Skeletal muscle satellite cell (primary cell): ENCODE results near the gene UCP2.

Source experiments
- H3K27me3 ChIP-seq: 2 replicates; pipeline ENCODE4 v1.7.0; 2013; ENCODE audit warnings: low read length; ENCODE audit not compliant: control insufficient read depth, insufficient read depth
- H3K36me3 ChIP-seq: 2 replicates; pipeline ENCODE4 v1.7.0; 2013; ENCODE audit warnings: mild to moderate bottlenecking, control low read depth, low read length; ENCODE audit not compliant: insufficient read depth
- H3K4me1 ChIP-seq: 2 replicates; pipeline ENCODE4 v1.7.0; 2013; ENCODE audit warnings: low read length; ENCODE audit not compliant: control insufficient read depth, insufficient read depth
- H3K4me2 ChIP-seq: 2 replicates; pipeline ENCODE4 v1.7.0; 2013; ENCODE audit warnings: mild to moderate bottlenecking, low read length
- H3K4me3 ChIP-seq: 2 replicates; pipeline ENCODE4 v1.7.0; 2013; ENCODE audit warnings: low read length
- H3K9ac ChIP-seq: 2 replicates; pipeline ENCODE4 v1.7.0; 2013; ENCODE audit warnings: mild to moderate bottlenecking, low read depth, low read length, moderate library complexity
- H3K9me3 ChIP-seq: replicated peaks from 2 replicates; pipeline ENCODE4 v1.7.0; 2013; ENCODE audit warnings: mild to moderate bottlenecking, control low read depth, low read length

Gene UCP2

GRCh38 chr11:74018331-74019005 is 35.8 kb upstream of the UCP2 start:
- Histone ChIP-seq H3K36me3 (peaks cover 6% of the 10 kb centered on the region), H3K4me2 (peak overlapping the region; percentile 38), H3K4me3 (no peak overlapping the region), H3K9ac (no peak overlapping the region), H3K4me1 (peaks cover 26% of the 10 kb centered on the region), H3K9me3 (no peaks in the 10 kb centered on the region), H3K27me3 (no peaks in the 10 kb centered on the region)

GRCh38 chr11:74017631-74018030 is 35.0 kb upstream of the UCP2 start:
- Histone ChIP-seq H3K9ac (no peak overlapping the region), H3K4me3 (no peak overlapping the region), H3K27me3 (no peaks in the 10 kb centered on the region), H3K36me3 (peaks cover 6% of the 10 kb centered on the region), H3K4me1 (peaks cover 26% of the 10 kb centered on the region), H3K4me2 (no peak overlapping the region), H3K9me3 (no peaks in the 10 kb centered on the region)

GRCh38 chr11:74015919-74016684 is 33.5 kb upstream of the UCP2 start:
- Histone ChIP-seq H3K4me3 (no peak overlapping the region), H3K9me3 (no peaks in the 10 kb centered on the region), H3K4me1 (peaks cover 26% of the 10 kb centered on the region), H3K27me3 (no peaks in the 10 kb centered on the region), H3K36me3 (peaks cover 6% of the 10 kb centered on the region), H3K9ac (no peak overlapping the region), H3K4me2 (no peak overlapping the region)

- Histone ChIP-seq H3K27me3 (no peaks in the 10 kb centered on the region), H3K9ac (no peak overlapping the region), H3K9me3 (no peaks in the 10 kb centered on the region), H3K4me3 (no peak overlapping the region), H3K4me1 (peaks cover 20% of the 10 kb centered on the region), H3K4me2 (no peak overlapping the region), H3K36me3 (peaks cover 6% of the 10 kb centered on the region)
Observed at GRCh38 chr11:74014880-74015279, 32.2 kb upstream of the UCP2 start.

- H3K4me3 ChIP-seq = no peak overlapping the region
- H3K27me3 ChIP-seq = no peaks in the 10 kb centered on the region
- H3K9ac ChIP-seq = no peak overlapping the region
- peaks cover 3% of the 10 kb centered on the region for H3K4me1 ChIP-seq
- H3K4me2 ChIP-seq = no peak overlapping the region
- peaks cover 6% of the 10 kb centered on the region for H3K36me3 ChIP-seq
- no peaks in the 10 kb centered on the region for H3K9me3 ChIP-seq
Observed at GRCh38 chr11:74013141-74013540, 30.5 kb upstream of the UCP2 start.

- H3K36me3 ChIP-seq = peaks cover 6% of the 10 kb centered on the region
- no peak overlapping the region for H3K9ac ChIP-seq
- H3K27me3 ChIP-seq = no peaks in the 10 kb centered on the region
- H3K4me3 ChIP-seq = no peak overlapping the region
- H3K4me2 ChIP-seq = no peak overlapping the region
- no peaks in the 10 kb centered on the region for H3K9me3 ChIP-seq
- H3K4me1 ChIP-seq = no peaks in the 10 kb centered on the region
Observed at GRCh38 chr11:74012074-74012809, 29.6 kb upstream of the UCP2 start.

- no peaks in the 10 kb centered on the region for H3K9me3 ChIP-seq
- H3K36me3 ChIP-seq = peaks cover 6% of the 10 kb centered on the region
- no peak overlapping the region for H3K4me2 ChIP-seq
- no peaks in the 10 kb centered on the region for H3K27me3 ChIP-seq
- no peak overlapping the region for H3K4me3 ChIP-seq
- no peak overlapping the region for H3K9ac ChIP-seq
- H3K4me1 ChIP-seq = no peaks in the 10 kb centered on the region
Observed at GRCh38 chr11:74011360-74012073, 28.9 kb upstream of the UCP2 start.

- H3K36me3 ChIP-seq = no peaks in the 10 kb centered on the region
- no peaks in the 10 kb centered on the region for H3K9me3 ChIP-seq
- H3K4me2 ChIP-seq = no peak overlapping the region
- H3K9ac ChIP-seq = no peak overlapping the region
- H3K4me1 ChIP-seq = no peaks in the 10 kb centered on the region
- H3K27me3 ChIP-seq = no peaks in the 10 kb centered on the region
- no peak overlapping the region for H3K4me3 ChIP-seq
Observed at GRCh38 chr11:74010306-74011300, 28.0 kb upstream of the UCP2 start.

GRCh38 chr11:74009675-74010305 is 27.1 kb upstream of the UCP2 start:
- Histone ChIP-seq H3K4me2 (no peak overlapping the region), H3K9ac (no peak overlapping the region), H3K4me1 (no peaks in the 10 kb centered on the region), H3K36me3 (no peaks in the 10 kb centered on the region), H3K27me3 (no peaks in the 10 kb centered on the region), H3K4me3 (no peak overlapping the region), H3K9me3 (no peaks in the 10 kb centered on the region)

- Histone ChIP-seq H3K9me3 (no peaks in the 10 kb centered on the region), H3K9ac (no peak overlapping the region), H3K4me1 (no peaks in the 10 kb centered on the region), H3K27me3 (no peaks in the 10 kb centered on the region), H3K36me3 (no peaks in the 10 kb centered on the region), H3K4me2 (no peak overlapping the region), H3K4me3 (no peak overlapping the region)
Observed at GRCh38 chr11:74009230-74009547, 26.5 kb upstream of the UCP2 start.
